GM19463 (cell line): ENCODE data around the gene SRGN.

Experiments used
- ATAC-seq: cut with Tn5 transposase; IDR thresholded peaks from one replicate; pipeline ENCODE4 v1.9.1; 2021; ENCODE audit warnings: mild to moderate bottlenecking, moderate library complexity; ENCODE audit not compliant: unreplicated experiment

SRGN gene

GRCh38 chr10:69089638-69090599 is 2.0 kb downstream of the SRGN start:
- ATAC-seq: peak; percentile 43

- no peak for ATAC-seq
These were observed 2.8 kb downstream of the SRGN start for GRCh38 chr10:69090685-69091084.

GRCh38 chr10:69091143-69091651 is 3.3 kb downstream of the SRGN start:
- no peak for ATAC-seq

GRCh38 chr10:69092959-69093850 is 5.3 kb downstream of the SRGN start:
- peak; percentile 32 for ATAC-seq

- ATAC-seq: no peak
These were observed 6.0 kb downstream of the SRGN start for GRCh38 chr10:69093933-69094332.

GRCh38 chr10:69096045-69096444 is 8.1 kb downstream of the SRGN start:
- no peak for ATAC-seq

- no peak for ATAC-seq
These were observed 9.8 kb downstream of the SRGN start for GRCh38 chr10:69097729-69098128.

GRCh38 chr10:69100136-69100872 is 12.4 kb downstream of the SRGN start:
- no peak for ATAC-seq

- ATAC-seq: no peak
These were observed 13.7 kb downstream of the SRGN start for GRCh38 chr10:69101451-69102095.

- ATAC-seq: no peak
These were observed 14.5 kb downstream of the SRGN start for GRCh38 chr10:69102440-69102839.

- ATAC-seq: no peak
These were observed 15.9 kb downstream of the SRGN start for GRCh38 chr10:69103784-69104183.

GRCh38 chr10:69104994-69105790 is 17.3 kb downstream of the SRGN start:
- no peak for ATAC-seq

GRCh38 chr10:69107176-69107490 is 19.2 kb downstream of the SRGN start:
- no peak for ATAC-seq

GRCh38 chr10:69107699-69108098 is 19.8 kb downstream of the SRGN start:
- ATAC-seq: no peak

- ATAC-seq: no peak
These were observed 32.0 kb downstream of the SRGN start for GRCh38 chr10:69119896-69120295.

- peak; percentile 26 for ATAC-seq
These were observed 35.4 kb downstream of the SRGN start for GRCh38 chr10:69123306-69123746.

- peak; percentile 81 for ATAC-seq
These were observed 36.1 kb downstream of the SRGN start, which contains the start of gene VPS26A for GRCh38 chr10:69123747-69124562. Gene VPS26A, plus strand, starts transcription at chr10:69124178. Its CDS starts 100 bp downstream, at chr10:69124278.

- peak; percentile 22 for ATAC-seq
These were observed 36.8 kb downstream of the SRGN start for GRCh38 chr10:69124563-69125268.
